Fibroblast of the aortic adventitia (primary cell): ENCODE measurements around the gene AVPR2. TPM values are rescaled to one million over a fixed set of nuclear protein-coding genes. Genes with fewer than 3 reads are reported as not detected.

ENCODE experiments used
- DNase-seq: peaks from one replicate; pipeline ENCODE4 v3.0.0-alpha.2; 2010; ENCODE audit warnings: low read depth
- H3K4me3 ChIP-seq: 2 replicates; pipeline ENCODE4 v1.5.1; 2011; ENCODE audit warnings: low read depth, mild to moderate bottlenecking, control low read depth, low read length, moderate library complexity
- total RNA-seq: library from RNA; depleted of rRNA; stranded (reverse); fragments of >200 nt; gene quantifications from 2 replicates; pipeline ENCODE4 v1.2.3, GENCODE V29; 2012; ENCODE audit warnings: low replicate concordance
- TF ChIP-seq, protein P1 (sequence below): IDR thresholded peaks from 2 replicates; pipeline ENCODE4 v1.5.1; 2011; ENCODE audit warnings: mild to moderate bottlenecking, low read length, control low read depth, inconsistent platforms; ENCODE audit not compliant: insufficient read depth

The AVPR2 gene
- total RNA-seq, 1 donor = not detected

DNA sequence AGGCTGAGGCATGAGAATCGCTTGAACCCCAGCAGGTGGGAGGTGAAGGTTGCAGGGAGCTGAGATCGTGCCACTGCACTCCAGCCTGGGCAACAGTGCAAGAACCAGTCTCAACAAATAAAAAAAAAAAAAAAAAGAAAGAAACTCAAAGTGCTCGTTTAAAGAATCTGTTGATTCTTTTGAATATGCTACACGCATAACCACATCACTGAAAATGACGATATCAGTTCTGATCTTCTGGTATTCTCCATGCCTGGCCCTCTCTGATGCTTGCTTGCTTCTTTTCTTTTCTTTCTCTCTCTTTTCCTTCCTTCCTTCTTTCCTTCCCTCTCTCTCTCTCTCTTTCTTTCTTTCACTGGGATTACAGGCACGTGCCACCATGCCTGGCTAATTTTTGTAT lies 7.3 kb downstream of the AVPR2 start:
- no peak for DNase-seq
- no peak overlapping the region for H3K4me3 ChIP-seq
- TF ChIP-seq, protein P1, sequence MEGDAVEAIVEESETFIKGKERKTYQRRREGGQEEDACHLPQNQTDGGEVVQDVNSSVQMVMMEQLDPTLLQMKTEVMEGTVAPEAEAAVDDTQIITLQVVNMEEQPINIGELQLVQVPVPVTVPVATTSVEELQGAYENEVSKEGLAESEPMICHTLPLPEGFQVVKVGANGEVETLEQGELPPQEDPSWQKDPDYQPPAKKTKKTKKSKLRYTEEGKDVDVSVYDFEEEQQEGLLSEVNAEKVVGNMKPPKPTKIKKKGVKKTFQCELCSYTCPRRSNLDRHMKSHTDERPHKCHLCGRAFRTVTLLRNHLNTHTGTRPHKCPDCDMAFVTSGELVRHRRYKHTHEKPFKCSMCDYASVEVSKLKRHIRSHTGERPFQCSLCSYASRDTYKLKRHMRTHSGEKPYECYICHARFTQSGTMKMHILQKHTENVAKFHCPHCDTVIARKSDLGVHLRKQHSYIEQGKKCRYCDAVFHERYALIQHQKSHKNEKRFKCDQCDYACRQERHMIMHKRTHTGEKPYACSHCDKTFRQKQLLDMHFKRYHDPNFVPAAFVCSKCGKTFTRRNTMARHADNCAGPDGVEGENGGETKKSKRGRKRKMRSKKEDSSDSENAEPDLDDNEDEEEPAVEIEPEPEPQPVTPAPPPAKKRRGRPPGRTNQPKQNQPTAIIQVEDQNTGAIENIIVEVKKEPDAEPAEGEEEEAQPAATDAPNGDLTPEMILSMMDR = no peak

DNA sequence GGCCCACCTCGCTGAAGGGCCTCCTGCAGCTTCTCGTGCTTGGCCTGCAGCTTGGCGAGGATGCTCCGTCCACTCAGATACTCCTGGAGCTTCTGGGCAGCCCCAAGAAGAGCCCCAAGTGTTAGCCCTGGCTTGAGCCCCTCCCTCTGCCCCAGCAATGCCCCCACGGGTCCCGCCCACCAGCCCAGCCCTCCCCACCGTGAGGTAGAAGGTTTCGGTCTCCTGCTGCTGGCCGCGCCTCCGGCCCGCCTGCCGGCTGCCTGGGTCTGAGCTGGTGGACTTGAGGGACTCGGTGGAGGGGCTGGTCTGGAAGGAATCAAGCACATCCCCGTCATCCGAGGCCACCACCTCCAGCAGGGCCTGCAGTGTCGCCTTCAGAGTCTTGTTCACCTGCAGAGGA lies 8.7 kb downstream of the AVPR2 start:
- H3K4me3 ChIP-seq = no peak overlapping the region
- TF ChIP-seq, protein P1 = no peak
- DNase-seq = no peak

DNA sequence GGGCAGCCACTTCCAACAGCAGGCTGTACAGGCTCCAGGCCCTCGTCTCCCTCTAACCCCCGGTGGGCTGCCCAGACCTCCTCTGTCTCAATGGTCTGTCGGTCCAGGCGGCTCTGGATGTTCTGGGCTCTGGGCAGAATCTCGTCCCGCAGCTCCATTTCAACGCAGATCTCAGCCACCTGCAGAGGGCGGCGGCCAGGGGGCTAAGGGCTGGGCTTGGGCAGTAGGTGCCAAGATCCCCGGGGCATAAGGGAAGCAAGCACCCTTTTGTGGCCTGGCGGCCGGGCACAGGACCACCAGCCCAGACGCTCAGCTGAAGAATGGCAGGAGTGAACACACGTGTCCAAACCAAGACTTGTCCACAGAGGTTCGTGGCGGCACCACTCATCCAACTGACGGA lies 9.2 kb downstream of the AVPR2 start:
- DNase-seq = no peak

DNA sequence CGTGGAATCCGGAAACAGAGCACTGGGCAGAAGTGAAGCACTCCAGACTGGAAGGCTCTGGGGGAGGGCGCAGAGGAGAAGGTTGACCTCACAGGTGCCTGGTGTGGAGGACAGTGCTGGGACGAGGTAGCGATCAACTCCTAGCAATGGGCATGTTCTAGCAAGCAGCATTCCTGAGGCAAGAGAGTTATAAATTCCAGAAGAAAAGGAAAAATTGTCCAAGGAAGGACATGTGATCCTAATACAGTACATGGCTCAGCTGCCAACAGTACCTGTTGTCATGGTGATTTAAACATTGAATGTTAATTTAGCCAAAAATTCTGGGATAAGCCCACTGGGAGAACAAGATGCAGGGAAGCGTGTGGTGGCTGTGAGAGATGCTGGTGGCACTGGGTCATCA lies 13.4 kb downstream of the AVPR2 start:
- H3K4me3 ChIP-seq = no peak overlapping the region
- TF ChIP-seq, protein P1 = no peak
- no peak for DNase-seq

More for the DNA sequence above, 9.2 kb downstream of the AVPR2 start:
- TF ChIP-seq, protein P1 = no peak
- no peak overlapping the region for H3K4me3 ChIP-seq

DNA sequence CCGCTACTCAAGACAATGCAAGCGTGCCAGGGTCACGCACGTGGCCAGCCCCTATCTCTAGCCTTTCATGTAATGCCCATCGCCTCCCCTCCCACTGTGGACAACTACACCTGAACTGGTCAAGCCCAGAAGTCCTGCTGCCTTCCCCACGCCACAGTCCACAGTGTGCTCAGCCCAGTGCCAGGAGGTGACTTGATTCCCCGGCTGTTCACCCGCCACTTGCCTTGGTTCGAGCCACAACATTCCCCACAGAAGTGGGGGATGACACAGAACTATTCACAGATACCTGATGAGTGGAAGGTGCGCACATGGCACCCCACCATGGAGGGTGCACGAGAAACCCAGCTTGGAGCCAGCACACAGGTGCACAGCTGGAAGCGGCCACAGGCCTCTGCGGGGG lies 14.8 kb downstream of the AVPR2 start:
- DNase-seq = no peak
- H3K4me3 ChIP-seq = no peak overlapping the region
- TF ChIP-seq, protein P1 = no peak

DNA sequence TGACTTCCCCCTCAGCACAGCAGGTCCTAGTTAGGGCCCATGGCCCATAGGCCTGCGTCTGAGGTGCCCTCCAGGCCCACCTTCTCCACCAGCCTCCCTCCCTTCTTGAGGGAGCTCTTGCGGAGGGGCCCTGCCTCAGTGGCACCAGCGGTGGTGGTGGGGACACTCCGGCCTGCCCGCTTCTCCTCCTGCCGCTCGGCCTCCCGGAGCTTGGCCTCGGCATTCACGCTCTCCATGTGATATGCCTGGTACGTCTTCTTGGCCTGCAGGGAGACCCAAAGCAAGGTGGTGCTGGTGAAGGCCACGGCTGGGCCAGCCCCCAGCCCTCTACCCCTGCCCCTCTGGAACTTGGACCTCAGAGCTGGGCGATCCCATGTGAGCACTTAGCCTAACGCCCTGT lies 16.1 kb downstream of the AVPR2 start:
- DNase-seq = no peak
- H3K4me3 ChIP-seq = no peak overlapping the region
- TF ChIP-seq, protein P1 = no peak

DNA sequence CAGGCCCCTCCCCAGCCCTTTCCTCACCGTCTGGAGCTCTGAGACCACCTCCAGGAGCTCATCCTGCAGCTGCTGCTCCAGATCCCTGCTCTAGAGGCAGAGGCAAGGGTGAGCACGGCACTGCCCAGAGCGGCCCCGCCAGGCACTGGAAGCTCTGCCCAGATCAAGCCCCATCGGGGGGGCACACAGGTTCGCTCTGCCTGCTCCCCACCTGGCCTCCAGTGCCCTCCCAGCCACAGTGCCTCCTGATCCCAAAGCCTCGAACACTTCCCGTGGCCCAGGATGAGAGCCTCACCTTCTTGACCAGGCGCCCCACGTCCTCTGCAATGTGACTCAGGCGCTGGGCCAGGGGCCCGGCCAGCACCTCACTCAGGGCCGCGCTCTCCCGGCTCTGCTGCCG lies 16.6 kb downstream of the AVPR2 start:
- TF ChIP-seq, protein P1 = no peak
- no peak overlapping the region for H3K4me3 ChIP-seq
- DNase-seq = no peak
